Progenitor cell of endocrine pancreas (in vitro differentiated cells): ENCODE data around the gene TMEM163. TPM values are rescaled to one million over a fixed set of nuclear protein-coding genes. Genes with fewer than 3 reads are reported as not detected.
"Not testable (repeated sequence)": the region's sequence is repeated elsewhere in the genome, so short reads cannot be mapped to it uniquely, and the experiment has no call there.

Source experiments
- DNase-seq: peaks from one replicate; pipeline ENCODE4 v3.0.0; 2021; ENCODE audit warnings: low spot score; ENCODE audit not compliant: unreplicated experiment
- H3K27ac Mint-ChIP-seq: 2 replicates; pipeline ENCODE4 v1.8.0; 2021; ENCODE audit warnings: mild to moderate bottlenecking, moderate library complexity, mixed read lengths
- H3K27me3 Mint-ChIP-seq: 2 replicates; pipeline ENCODE4 v1.8.0; 2021; ENCODE audit warnings: mixed read lengths
- H3K36me3 Mint-ChIP-seq: 2 replicates; pipeline ENCODE4 v1.8.0; 2022; ENCODE audit warnings: mixed read lengths; ENCODE audit not compliant: insufficient read depth
- H3K4me1 Mint-ChIP-seq: 2 replicates; pipeline ENCODE4 v1.8.0; 2021; ENCODE audit warnings: low read depth, mixed read lengths
- H3K4me3 Mint-ChIP-seq: 2 replicates; pipeline ENCODE4 v1.8.0; 2021; ENCODE audit warnings: low read depth, mild to moderate bottlenecking, moderate library complexity, mixed read lengths
- H3K9me3 Mint-ChIP-seq: 2 replicates; pipeline ENCODE4 v1.8.0; 2021; ENCODE audit warnings: low read depth, mixed read lengths
- CTCF ChIP-seq: fragments of 200-600 bp; sonication (generic); IDR thresholded peaks from one replicate; pipeline ENCODE4 v1.5.0; 2021; ENCODE audit warnings: antibody characterized with exemption, mild to moderate bottlenecking; ENCODE audit not compliant: unreplicated experiment
- total RNA-seq: library from RNA; stranded (reverse); gene quantifications from 2 replicates; pipeline ENCODE4 v1.2.1, GENCODE V29; 2021

Gene TMEM163
- total RNA-seq, 1 donor from 2014 or later = 3.8 TPM

DNA sequence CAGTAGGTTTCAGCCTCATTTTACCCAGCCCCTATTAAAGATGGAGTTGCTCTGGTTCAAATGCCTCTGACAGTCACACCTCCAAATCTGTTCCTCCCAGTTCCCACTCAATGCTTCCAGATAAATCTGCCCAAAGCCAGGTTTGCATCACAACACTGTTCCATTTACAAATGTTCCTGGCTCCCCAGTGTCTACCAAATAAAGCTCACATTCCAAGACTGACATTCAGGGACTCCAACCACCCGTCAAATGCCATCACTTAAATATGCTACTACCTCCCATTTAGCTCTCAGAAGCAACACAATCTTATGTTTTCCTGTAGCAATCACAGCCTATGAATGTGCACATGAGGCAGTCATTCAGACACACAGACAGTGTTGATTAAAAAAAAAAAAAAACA, 127.3 kb downstream of the TMEM163 start:
- H3K27me3 Mint-ChIP-seq = peaks cover 3% of the 10 kb centered on the region
- H3K36me3 Mint-ChIP-seq = peaks cover 5% of the 10 kb centered on the region
- H3K4me1 Mint-ChIP-seq = no peaks in the 10 kb centered on the region
- H3K27ac Mint-ChIP-seq = no peak overlapping the region
- H3K4me3 Mint-ChIP-seq = no peak overlapping the region
- TF ChIP-seq CTCF = no peak
- no peak for DNase-seq
- peaks cover 25% of the 10 kb centered on the region for H3K9me3 Mint-ChIP-seq

DNA sequence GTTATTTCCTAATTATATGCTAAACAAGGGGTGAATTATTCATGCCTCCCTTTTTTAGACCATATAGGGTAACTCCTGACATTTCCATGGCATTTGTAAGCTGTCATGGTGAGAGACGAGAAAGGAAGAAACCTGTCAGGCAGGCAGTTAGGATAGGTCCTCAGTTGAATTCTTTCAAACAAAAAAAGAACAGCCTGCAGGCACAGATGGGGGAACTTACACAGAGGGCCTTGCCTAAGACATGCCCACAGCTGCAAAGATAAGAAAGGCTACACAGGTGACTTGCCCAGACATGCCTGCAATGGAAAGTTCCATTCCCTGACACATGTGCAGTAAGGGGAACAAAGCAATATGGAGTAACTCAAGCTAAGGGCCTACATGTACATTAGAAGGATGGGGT, 128.1 kb downstream of the TMEM163 start:
- peaks cover 5% of the 10 kb centered on the region for H3K36me3 Mint-ChIP-seq
- H3K27ac Mint-ChIP-seq = no peak overlapping the region
- H3K4me1 Mint-ChIP-seq = no peaks in the 10 kb centered on the region
- no peak overlapping the region for H3K4me3 Mint-ChIP-seq
- no peak for DNase-seq
- peaks cover 25% of the 10 kb centered on the region for H3K9me3 Mint-ChIP-seq
- TF ChIP-seq CTCF = no peak
- peaks cover 3% of the 10 kb centered on the region for H3K27me3 Mint-ChIP-seq

- DNase-seq, H3K4me3 Mint-ChIP-seq, H3K27ac Mint-ChIP-seq, H3K4me1 Mint-ChIP-seq, H3K27me3 Mint-ChIP-seq, H3K36me3 Mint-ChIP-seq: not testable (repeated sequence)
- H3K9me3 Mint-ChIP-seq = peaks cover 25% of the 10 kb centered on the region
Measured at GRCh38 chr2:134589171-134590083, 129.4 kb downstream of the TMEM163 start.

GRCh38 chr2:134588556-134588955, 130.2 kb downstream of the TMEM163 start:
- no peak for DNase-seq
- Mint-ChIP-seq H3K27ac (no peak overlapping the region), H3K27me3 (no peaks in the 10 kb centered on the region), H3K36me3 (peaks cover 5% of the 10 kb centered on the region), H3K4me3 (no peak overlapping the region), H3K9me3 (peaks cover 25% of the 10 kb centered on the region), H3K4me1 (no peaks in the 10 kb centered on the region)
- no peak for TF ChIP-seq CTCF

GRCh38 chr2:134586326-134586965, 132.4 kb downstream of the TMEM163 start:
- Mint-ChIP-seq H3K27ac (no peak overlapping the region), H3K4me3 (no peak overlapping the region), H3K9me3 (peaks cover 19% of the 10 kb centered on the region), H3K27me3 (peaks cover 4% of the 10 kb centered on the region), H3K36me3 (peaks cover 3% of the 10 kb centered on the region), H3K4me1 (no peaks in the 10 kb centered on the region)
- no peak for DNase-seq
- TF ChIP-seq CTCF = no peak
